Testis (tissue), 3 donors: ENCODE data around the gene CNNM4. TPM values are rescaled to one million over a fixed set of nuclear protein-coding genes. Genes with fewer than 3 reads are reported as not detected.
"Not testable (repeated sequence)": the region's sequence is repeated elsewhere in the genome, so short reads cannot be mapped to it uniquely, and the experiment has no call there.

Experiments
- DNase-seq: peaks from one replicate; pipeline ENCODE4 v3.0.0-alpha.2; 2019
- H3K27ac ChIP-seq, 2 donors: fragments of 200-600 bp; sonication (generic); one replicate each; pipeline ENCODE4 v1.5.1; 2019
- H3K27me3 ChIP-seq: fragments of 200-600 bp; sonication (generic); one replicate; pipeline ENCODE4 v1.5.1; 2019
- H3K36me3 ChIP-seq: fragments of 200-600 bp; sonication (generic); one replicate; pipeline ENCODE4 v1.5.1; 2017; ENCODE audit warnings: low read depth; ENCODE audit errors: missing control alignments
- H3K4me1 ChIP-seq: fragments of 200-600 bp; sonication (generic); one replicate; pipeline ENCODE4 v1.5.1; 2019
- H3K4me3 ChIP-seq, 2 donors: fragments of 200-600 bp; sonication (generic); one replicate each; pipeline ENCODE4 v1.5.1; 2017 to 2019
- H3K9me3 ChIP-seq: fragments of 200-600 bp; sonication (generic); one replicate; pipeline ENCODE4 v1.5.1; 2017
- POLR2A ChIP-seq: fragments of 450-650 bp; IDR thresholded peaks from one replicate; pipeline ENCODE4 v1.6.1; 2017; ENCODE audit warnings: antibody characterized with exemption, mild to moderate bottlenecking, moderate library complexity
- WGBS, 2 donors: methylation state at CpG; one replicate each; pipeline ENCODE4 v1.1.5; 2018; 5-methylcytosine and 5-hydroxymethylcytosine counted together
- intact Hi-C: fragments of 100-400 bp; cut with DNase I; formaldehyde crosslinking; loops from one replicate; pipeline ENCODE4 v1.15.1; 2023; ENCODE audit warnings: low total_unique reads
- polyA plus RNA-seq: library from polyadenylated mRNA; stranded (reverse); fragments of 350-450 nt; fragmentation: Illumina TruSeq; extraction: RNeasy Lipid Tissue Mini Kit (QIAGEN cat#74804); gene quantifications from one replicate; pipeline ENCODE4 v1.2.3, GENCODE V29; 2014; ENCODE audit warnings: low read depth, low replicate concordance; ENCODE audit not compliant: insufficient read depth
- total RNA-seq, 2 donors: library from RNA; depleted of rRNA; stranded (reverse); fragments of >200 nt; gene quantifications; one replicate each; pipeline ENCODE4 v1.2.3, GENCODE V29; 2016
- TF ChIP-seq, protein P1 (sequence below), 3 experiments: fragments of 450-650 bp in 2 of 3; fragments of 200-600 bp in 1 of 3; sonication (generic) in 1 of 3; IDR thresholded peaks; one replicate each; pipeline ENCODE4 v1.5.1; 2016 to 2019; ENCODE audit warnings: antibody characterized with exemption in 3 of 3, mild to moderate bottlenecking in 2 of 3, moderate library complexity in 1 of 3

The CNNM4 gene
- total and polyA plus RNA-seq, 3 donors from 2014 or later: 18.0 to 21.8 (median 18.4) TPM

DNA sequence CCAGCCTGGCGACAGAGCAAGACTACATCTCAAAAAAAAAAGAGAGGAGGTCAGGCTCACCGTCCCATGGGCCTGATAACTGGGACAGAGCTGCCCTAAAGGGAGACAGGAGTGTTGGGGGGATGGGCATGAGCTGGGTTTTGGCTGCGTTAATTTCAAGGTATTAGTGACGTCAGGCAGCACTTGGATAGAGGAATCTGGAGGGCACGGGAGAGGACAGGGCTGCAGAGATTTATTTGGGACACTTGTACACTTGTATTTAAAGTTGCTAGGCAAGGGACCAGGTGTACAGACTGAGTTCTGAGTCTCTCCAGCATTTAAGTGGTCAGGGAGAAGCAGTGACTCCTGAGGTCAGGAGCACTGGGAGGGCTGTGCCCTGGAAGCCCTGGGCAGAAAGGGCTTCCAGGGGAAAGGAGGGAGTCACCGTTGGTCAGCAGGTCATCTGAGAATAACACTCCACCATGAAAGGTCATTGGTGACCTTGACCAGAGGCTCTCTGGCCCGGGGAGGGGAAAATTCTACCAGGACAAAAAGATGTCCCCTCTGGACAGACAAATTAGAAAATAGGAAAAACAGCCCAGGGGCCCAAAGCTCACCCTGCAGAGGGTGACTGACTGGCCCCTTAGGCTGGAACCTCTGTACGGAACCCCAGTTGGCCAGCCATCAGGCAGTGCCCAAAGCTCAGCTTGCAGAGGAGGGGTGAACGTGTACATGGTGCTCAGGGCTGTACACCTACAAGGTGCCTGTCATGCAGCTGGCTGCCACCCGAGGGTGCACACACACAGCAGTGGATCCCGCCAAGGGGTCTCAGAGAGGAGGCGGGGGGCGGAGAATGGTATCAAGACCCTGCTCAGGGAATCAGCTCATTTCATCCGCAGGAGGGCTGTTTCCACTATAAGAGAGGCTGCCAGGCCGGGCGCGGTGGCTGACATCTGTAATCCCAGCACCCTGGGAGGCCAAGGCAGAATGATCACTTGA lies 32.4 kb downstream of the CNNM4 start:
- TF ChIP-seq, protein P1, sequence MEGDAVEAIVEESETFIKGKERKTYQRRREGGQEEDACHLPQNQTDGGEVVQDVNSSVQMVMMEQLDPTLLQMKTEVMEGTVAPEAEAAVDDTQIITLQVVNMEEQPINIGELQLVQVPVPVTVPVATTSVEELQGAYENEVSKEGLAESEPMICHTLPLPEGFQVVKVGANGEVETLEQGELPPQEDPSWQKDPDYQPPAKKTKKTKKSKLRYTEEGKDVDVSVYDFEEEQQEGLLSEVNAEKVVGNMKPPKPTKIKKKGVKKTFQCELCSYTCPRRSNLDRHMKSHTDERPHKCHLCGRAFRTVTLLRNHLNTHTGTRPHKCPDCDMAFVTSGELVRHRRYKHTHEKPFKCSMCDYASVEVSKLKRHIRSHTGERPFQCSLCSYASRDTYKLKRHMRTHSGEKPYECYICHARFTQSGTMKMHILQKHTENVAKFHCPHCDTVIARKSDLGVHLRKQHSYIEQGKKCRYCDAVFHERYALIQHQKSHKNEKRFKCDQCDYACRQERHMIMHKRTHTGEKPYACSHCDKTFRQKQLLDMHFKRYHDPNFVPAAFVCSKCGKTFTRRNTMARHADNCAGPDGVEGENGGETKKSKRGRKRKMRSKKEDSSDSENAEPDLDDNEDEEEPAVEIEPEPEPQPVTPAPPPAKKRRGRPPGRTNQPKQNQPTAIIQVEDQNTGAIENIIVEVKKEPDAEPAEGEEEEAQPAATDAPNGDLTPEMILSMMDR (IDR thresholded peaks at IDR 0.05): no peak
- no peak for TF ChIP-seq POLR2A

DNA sequence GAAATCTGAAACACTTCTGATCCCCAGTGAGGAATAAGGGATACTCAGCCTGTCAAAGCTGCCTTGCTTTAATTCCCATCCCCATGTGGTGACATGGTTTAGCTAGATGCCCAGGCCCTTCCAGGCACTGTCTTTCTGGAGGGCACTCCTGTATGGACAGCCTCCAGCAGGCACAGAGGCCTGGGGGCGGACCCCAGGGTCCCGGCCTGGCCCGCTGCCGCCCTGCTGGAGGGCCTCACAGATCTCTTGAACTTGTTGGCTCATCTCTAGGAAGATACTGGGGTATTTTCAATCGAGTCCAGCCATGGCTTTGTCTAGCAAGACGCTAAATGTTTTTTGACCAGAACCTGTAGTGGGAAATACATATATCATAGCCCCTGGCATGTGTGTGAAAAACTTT lies 34.4 kb downstream of the CNNM4 start:
- no peak for DNase-seq
- WGBS, 2 donors: 97 to 98% methylated on average over 5 to 6 of the region's 6 CpGs
- Histone ChIP-seq H3K4me1 (no peaks in the 10 kb centered on the region), H3K27me3 (no peaks in the 10 kb centered on the region), H3K36me3 (no peaks in the 10 kb centered on the region), H3K9me3 (no peaks in the 10 kb centered on the region), H3K4me3 (no peak overlapping the region), H3K27ac (no peak overlapping the region)
- intact Hi-C loops: no loop called here
- TF ChIP-seq, protein P1 (IDR thresholded peaks at IDR 0.05): no peak
- no peak for TF ChIP-seq POLR2A

More for the DNA sequence above, 32.4 kb downstream of the CNNM4 start:
- no peak overlapping the region for H3K27ac ChIP-seq
- DNase-seq: no peak
- H3K9me3 ChIP-seq: no peaks in the 10 kb centered on the region
- no peak overlapping the region for H3K4me3 ChIP-seq
- H3K4me1 ChIP-seq: no peaks in the 10 kb centered on the region
- H3K36me3 ChIP-seq: no peaks in the 10 kb centered on the region
- WGBS, 2 donors: 74 to 81% methylated on average over 16 to 17 of the region's 17 CpGs
- intact Hi-C loops: no loop called here
- no peaks in the 10 kb centered on the region for H3K27me3 ChIP-seq

DNA sequence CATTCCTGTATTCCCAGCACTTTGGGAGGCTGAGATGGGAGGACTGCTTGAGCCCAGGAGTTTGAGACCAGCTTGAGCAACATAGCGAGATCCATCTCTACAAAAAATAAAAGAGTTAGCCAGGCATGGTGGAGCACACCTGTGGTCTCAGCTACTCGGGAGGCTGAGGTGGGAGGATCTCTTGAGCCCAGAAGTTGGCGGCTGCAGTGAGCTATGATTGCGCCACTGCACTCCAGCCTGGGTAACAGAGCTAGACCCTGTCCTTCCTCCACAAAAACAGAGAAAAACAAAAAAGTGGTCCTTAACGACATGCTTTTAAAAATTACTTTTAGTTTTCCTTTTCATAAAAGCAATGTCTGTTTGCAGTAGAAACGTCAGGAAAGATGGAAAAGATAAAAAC lies 35.8 kb downstream of the CNNM4 start:
- H3K9me3 ChIP-seq, DNase-seq, H3K4me1 ChIP-seq, intact Hi-C loops, H3K27me3 ChIP-seq, H3K27ac ChIP-seq, H3K4me3 ChIP-seq, H3K36me3 ChIP-seq: not testable (repeated sequence)
- WGBS, 2 donors: 90 to 93% methylated on average over 6 of the region's 6 CpGs

DNA sequence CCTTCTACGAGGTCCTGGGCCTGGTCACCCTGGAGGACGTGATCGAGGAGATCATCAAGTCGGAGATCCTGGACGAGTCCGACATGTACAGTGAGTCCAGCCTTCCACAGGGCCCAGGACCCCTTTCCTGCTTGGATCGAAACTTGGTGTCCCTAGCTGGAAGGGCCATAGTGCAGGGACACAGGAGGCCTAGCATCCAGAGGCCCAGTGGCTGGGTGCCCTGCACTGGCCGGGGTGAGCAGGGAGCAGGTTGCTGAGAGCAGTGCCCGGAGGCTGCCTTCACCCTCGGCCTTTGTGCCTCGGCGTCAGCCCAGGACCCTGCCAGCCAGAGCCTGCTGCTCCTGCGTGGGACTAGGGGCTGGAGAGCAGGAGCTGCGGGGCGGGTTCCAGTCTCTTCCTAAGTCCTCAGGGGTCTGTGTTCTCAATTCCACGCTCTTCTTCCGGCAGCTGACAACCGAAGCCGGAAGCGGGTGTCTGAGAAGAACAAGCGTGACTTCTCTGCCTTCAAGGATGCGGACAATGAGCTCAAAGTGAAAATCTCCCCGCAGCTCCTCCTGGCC lies 36.4 kb downstream of the CNNM4 start:
- no peak for DNase-seq
- Histone ChIP-seq H3K4me1 (no peaks in the 10 kb centered on the region), H3K4me3 (no peak overlapping the region), H3K36me3 (no peaks in the 10 kb centered on the region), H3K27ac (no peak overlapping the region), H3K9me3 (no peaks in the 10 kb centered on the region), H3K27me3 (no peaks in the 10 kb centered on the region)
- 93 to 96% methylated on average over 23 of the region's 23 CpGs for WGBS, 2 donors
- intact Hi-C loops: no loop called here
- TF ChIP-seq, protein P1 (IDR thresholded peaks at IDR 0.05): no peak

DNA sequence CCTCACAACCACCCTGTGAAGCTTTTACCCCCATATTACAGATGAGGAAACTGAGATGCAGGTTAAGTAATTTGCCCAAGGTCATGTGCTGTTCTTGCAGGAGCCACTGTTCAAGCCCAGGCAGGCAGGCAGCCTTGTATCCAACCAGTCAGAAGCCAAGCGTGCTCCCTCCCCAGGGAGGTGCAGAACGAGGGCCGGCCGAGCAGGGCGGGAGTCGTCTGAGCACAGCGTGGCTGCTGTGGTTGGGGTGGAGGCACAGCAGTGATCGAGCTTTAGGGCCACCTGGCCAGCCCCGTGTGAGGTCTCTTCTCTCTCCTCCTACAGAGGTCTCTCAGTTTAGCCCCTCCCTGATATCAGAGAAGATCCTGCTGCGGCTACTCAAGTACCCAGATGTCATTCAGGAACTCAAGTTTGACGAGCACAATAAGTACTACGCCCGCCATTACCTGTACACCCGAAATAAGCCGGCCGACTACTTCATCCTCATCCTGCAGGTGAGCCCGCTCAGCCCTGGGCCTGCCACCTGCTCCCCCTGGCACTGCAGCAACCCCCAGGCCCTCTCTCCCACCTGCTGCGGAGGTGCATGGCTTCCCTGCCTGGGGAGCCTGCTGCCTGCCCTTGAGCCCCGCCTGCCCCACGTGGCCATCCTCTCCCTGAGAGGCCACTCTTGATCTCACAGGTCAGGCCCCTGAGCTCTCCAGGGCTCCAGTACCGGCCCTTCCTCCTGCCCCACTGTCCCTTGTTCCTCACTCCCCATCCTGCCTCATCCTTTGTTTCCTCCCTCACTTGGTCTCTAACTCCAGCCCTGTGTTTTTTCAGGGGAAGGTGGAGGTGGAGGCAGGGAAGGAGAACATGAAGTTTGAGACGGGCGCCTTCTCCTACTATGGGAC lies 38.3 kb downstream of the CNNM4 start:
- no peak for TF ChIP-seq POLR2A
- TF ChIP-seq, protein P1 (IDR thresholded peaks at IDR 0.05): no peak
- Histone ChIP-seq H3K36me3 (no peaks in the 10 kb centered on the region), H3K27me3 (no peaks in the 10 kb centered on the region), H3K4me3 (no peak overlapping the region), H3K4me1 (no peaks in the 10 kb centered on the region), H3K27ac (no peak overlapping the region), H3K9me3 (no peaks in the 10 kb centered on the region)
- 88 to 93% methylated on average over 13 to 23 of the region's 23 CpGs for WGBS, 2 donors
- DNase-seq: no peak
- intact Hi-C loops: no loop called here
